ENCODE results near the gene NINL.

The NINL gene

DNA sequence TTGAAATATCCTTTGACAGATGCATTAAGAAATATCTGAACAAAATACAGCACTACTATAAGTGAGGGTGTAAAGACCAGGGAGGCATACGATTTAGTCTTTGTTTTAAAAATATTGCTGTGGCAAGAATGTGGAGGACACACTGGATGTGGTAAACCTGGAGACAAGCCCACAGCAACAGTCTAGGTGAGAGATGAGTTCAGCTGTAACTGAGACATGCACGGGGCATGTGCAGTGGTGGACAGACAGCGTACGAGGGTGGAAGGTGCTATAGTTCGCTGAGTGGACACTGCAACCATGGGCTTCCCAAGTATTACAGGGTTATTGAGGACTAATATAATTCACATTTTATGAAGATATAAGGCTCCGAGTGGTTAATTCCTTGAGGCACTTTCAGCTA, 36.7 kb upstream of the NINL start:
- TF ChIP-seq POLR2AphosphoS5 (IDR thresholded peaks at IDR 0.05; ENCODE audit: low read depth, low read length) (no peak), FOXP2 (optimal IDR thresholded peaks at IDR 0.05; ENCODE audit: borderline replicate concordance, extremely low read depth, extremely low read length, insufficient read depth) (no peak), SIN3A (IDR thresholded peaks at IDR 0.05; ENCODE audit: borderline replicate concordance, insufficient read depth, low read length) (no peak), TAF1 (IDR thresholded peaks at IDR 0.05; ENCODE audit: borderline replicate concordance, insufficient read depth, low read length) (no peak)
- TF ChIP-seq, protein P1, sequence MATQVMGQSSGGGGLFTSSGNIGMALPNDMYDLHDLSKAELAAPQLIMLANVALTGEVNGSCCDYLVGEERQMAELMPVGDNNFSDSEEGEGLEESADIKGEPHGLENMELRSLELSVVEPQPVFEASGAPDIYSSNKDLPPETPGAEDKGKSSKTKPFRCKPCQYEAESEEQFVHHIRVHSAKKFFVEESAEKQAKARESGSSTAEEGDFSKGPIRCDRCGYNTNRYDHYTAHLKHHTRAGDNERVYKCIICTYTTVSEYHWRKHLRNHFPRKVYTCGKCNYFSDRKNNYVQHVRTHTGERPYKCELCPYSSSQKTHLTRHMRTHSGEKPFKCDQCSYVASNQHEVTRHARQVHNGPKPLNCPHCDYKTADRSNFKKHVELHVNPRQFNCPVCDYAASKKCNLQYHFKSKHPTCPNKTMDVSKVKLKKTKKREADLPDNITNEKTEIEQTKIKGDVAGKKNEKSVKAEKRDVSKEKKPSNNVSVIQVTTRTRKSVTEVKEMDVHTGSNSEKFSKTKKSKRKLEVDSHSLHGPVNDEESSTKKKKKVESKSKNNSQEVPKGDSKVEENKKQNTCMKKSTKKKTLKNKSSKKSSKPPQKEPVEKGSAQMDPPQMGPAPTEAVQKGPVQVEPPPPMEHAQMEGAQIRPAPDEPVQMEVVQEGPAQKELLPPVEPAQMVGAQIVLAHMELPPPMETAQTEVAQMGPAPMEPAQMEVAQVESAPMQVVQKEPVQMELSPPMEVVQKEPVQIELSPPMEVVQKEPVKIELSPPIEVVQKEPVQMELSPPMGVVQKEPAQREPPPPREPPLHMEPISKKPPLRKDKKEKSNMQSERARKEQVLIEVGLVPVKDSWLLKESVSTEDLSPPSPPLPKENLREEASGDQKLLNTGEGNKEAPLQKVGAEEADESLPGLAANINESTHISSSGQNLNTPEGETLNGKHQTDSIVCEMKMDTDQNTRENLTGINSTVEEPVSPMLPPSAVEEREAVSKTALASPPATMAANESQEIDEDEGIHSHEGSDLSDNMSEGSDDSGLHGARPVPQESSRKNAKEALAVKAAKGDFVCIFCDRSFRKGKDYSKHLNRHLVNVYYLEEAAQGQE (IDR thresholded peaks at IDR 0.05; ENCODE audit: insufficient read depth in 1 of 2, low read depth in 2 of 2, low read length in 2 of 2): no peak

DNA sequence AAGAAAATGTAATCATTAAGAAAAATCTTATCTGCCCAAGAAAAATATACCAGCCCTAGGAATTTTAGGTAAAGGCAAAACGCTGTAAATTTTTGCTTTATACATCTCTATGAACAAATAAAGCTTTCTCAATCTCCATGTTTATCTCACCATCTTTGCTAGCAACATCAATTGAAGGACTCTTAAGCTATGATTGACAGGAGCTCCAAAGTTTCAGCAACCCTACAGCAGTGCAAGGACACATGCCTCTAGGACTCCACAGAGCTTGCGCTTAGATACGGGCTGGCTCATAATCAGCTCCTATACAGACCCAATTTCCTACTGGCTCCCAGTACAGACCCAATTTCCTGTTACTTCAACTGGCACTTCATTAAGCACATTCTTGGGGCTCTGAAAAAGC, 34.2 kb upstream of the NINL start:
- no peak for TF ChIP-seq FOXP2 (optimal IDR thresholded peaks at IDR 0.05; ENCODE audit: borderline replicate concordance, extremely low read depth, extremely low read length, insufficient read depth)
- no peak for TF ChIP-seq TAF1 (IDR thresholded peaks at IDR 0.05; ENCODE audit: borderline replicate concordance, insufficient read depth, low read length)
- no peak for TF ChIP-seq SIN3A (IDR thresholded peaks at IDR 0.05; ENCODE audit: borderline replicate concordance, insufficient read depth, low read length)
- TF ChIP-seq POLR2AphosphoS5 (IDR thresholded peaks at IDR 0.05; ENCODE audit: low read depth, low read length): no peak
- TF ChIP-seq, protein P1 (IDR thresholded peaks at IDR 0.05; ENCODE audit: insufficient read depth in 1 of 2, low read depth in 2 of 2, low read length in 2 of 2): no peak

DNA sequence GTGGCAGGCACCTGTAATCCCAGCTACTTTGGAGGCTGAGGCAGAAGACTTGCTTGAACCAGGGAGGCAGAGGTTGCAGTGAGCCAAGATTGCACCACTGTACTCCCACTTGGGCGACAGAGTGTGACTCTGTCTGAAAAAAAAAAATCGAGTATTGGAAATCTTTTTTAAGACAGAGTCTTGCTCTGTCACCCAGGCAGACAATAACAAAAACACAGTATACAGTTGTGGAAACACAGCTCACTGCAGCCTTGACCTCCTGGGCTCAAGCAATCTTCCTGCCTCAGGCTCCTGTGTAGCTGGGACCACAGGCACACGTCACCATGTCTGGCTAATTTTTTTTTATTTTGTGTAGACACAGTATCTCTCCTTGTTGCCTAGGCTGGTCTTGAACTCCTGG, 23.4 kb upstream of the NINL start:
- TF ChIP-seq, protein P1 (IDR thresholded peaks at IDR 0.05; ENCODE audit: insufficient read depth in 1 of 2, low read depth in 2 of 2, low read length in 2 of 2): no peak
- no peak for TF ChIP-seq POLR2AphosphoS5 (IDR thresholded peaks at IDR 0.05; ENCODE audit: low read depth, low read length)
- no peak for TF ChIP-seq FOXP2 (optimal IDR thresholded peaks at IDR 0.05; ENCODE audit: borderline replicate concordance, extremely low read depth, extremely low read length, insufficient read depth)
- TF ChIP-seq SIN3A (IDR thresholded peaks at IDR 0.05; ENCODE audit: borderline replicate concordance, insufficient read depth, low read length): no peak
- no peak for TF ChIP-seq TAF1 (IDR thresholded peaks at IDR 0.05; ENCODE audit: borderline replicate concordance, insufficient read depth, low read length)

DNA sequence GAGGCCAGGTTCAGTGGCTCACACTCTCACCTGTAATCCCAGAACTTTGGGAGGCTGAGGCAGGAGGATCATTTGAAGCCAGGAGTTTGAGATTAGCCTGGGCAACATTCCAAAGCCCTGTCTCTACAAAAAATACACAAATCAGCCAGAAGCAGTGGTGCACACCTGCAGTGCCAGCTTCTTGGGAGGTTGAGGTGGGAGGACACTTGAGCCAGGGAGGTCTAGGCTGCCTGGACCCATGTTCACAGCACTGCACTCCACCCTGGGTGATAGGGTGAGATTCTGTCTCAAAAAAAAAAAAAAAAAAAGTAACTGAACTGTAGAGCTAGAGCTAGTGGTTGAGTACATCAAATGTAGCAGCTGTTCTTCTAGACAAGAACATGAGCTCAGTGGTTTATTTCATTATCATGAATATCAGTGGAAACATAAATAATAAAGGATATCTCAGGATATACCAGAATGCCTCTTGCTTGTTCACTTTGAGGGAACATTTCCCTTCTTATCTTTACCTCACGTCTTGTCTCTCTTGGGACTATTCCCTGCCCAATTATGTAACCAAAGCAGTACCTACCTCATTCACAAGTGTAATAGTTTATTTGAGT, 20.9 kb upstream of the NINL start:
- TF ChIP-seq TAF1 (IDR thresholded peaks at IDR 0.05; ENCODE audit: borderline replicate concordance, insufficient read depth, low read length) (no peak), FOXP2 (optimal IDR thresholded peaks at IDR 0.05; ENCODE audit: borderline replicate concordance, extremely low read depth, extremely low read length, insufficient read depth) (no peak), SIN3A (IDR thresholded peaks at IDR 0.05; ENCODE audit: borderline replicate concordance, insufficient read depth, low read length) (no peak), POLR2AphosphoS5 (IDR thresholded peaks at IDR 0.05; ENCODE audit: low read depth, low read length) (no peak)
- TF ChIP-seq, protein P1 (IDR thresholded peaks at IDR 0.05; ENCODE audit: insufficient read depth in 1 of 2, low read depth in 2 of 2, low read length in 2 of 2): no peak
